Dedifferentiated amniotic fluid mesenchymal stem cell (primary cell): ENCODE measurements around the gene SMPD3.

ENCODE experiments used
- DNase-seq: peaks from one replicate; pipeline ENCODE4 v3.0.0-alpha.2; 2016; ENCODE audit errors: extremely low spot score

The SMPD3 gene

GRCh38 chr16:68369697-68370580 lies 78.4 kb downstream of the SMPD3 start:
- no peak for DNase-seq

DNA sequence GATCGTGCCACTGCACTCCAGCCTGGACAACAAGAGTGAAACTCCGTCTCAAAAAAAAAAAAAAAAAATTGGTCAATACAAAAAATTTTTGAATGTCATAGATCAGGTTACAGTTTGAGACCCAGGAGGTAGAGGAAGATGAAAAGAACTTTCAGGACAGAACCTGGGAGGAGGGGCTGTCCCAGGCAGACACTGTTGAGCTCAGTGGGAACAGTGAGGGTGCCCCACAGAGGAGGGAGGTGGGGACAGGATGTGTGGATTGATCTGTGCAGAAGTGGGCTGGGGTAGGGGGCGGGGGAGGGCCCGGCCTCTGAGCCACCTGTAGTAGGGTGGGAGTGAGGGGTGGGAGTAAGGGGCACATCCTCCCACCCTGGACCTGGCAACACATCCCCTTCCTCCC lies 79.1 kb downstream of the SMPD3 start:
- DNase-seq = no peak

- DNase-seq = no peak
These were observed 79.9 kb downstream of the SMPD3 start for GRCh38 chr16:68368301-68368888.

GRCh38 chr16:68367891-68368290 lies 80.4 kb downstream of the SMPD3 start:
- no peak for DNase-seq

DNA sequence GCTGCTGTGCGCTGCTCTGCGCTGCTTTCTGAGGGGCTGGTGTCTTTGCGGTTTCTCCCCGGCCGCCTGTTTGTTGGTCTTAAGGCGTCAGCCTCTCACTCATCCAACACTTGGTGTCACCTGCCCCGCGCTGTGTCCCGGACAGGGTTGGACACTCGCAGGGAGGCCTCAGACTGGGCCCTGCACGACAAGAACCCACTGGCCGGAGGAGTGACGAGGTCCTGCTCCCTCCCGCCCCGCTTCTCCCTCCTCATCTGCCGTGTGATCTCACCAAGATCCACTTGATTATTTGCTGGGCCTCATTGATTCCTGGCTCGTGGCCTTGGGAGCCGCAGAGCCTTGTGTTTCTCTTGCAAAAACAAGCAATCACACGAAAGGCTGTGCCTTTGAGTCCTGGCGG lies 80.9 kb downstream of the SMPD3 start:
- no peak for DNase-seq

- no peak for DNase-seq
These were observed 81.3 kb downstream of the SMPD3 start for GRCh38 chr16:68367030-68367429.

DNA sequence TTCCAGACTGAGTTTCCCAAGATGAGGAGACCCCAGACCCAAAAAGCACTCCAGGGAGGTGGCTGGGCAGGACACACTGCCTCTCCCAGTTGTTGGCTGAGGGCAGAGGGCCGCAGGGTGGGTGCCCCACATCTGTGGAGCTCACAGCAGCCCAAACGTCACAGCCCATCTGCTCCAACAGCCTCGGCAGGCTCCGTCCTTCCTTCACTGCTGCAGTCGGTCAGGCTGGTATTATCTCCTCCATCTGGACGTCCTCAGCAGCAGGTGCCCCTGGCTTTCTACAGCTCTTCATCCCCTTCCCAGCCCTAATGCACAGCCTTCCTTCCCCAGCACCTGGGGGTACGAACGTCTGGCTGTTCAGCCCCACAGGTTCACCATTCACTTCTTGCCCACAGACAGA lies 82.2 kb downstream of the SMPD3 start:
- DNase-seq = no peak

GRCh38 chr16:68365167-68365817 lies 83.0 kb downstream of the SMPD3 start:
- DNase-seq = no peak

- DNase-seq = no peak
These were observed 83.7 kb downstream of the SMPD3 start for GRCh38 chr16:68364561-68364998.

- no peak for DNase-seq
These were observed 84.4 kb downstream of the SMPD3 start for GRCh38 chr16:68363658-68364521.

DNA sequence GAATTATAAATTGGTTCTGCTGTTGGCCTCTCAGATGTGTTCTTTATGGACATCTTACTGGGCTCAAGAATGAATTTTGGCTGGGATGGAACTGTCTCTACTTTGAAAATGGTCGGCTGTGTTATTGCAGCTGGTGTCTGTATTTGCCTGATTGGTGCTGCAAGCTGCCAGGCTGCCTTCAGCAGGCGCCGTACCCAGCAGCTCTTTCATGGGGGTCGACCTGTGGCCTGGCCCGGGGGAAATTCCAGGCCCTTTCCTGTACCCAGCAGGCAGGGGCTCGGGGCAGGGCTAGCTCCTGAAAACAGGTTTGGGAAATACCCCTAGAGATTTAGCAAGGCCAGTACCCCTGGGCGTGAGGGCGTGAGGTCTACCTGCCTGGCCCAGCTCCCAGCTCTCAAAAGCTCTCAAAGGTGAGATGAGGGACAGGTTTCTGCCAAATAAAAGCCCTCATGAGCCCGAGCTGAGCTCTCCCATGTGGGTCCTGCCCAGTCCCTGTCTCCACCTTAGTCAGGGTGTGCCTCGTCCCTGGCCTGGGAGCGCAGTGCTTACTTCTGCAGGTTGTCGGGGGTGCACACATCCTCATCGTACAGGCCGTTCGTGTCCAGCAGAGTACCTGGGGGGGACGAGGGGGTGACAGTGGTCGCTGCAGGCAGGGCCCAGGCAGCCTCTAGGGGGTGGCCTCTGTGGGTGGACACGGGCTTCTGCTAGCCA lies 85.2 kb downstream of the SMPD3 start:
- no peak for DNase-seq

- no peak for DNase-seq
These were observed 85.9 kb downstream of the SMPD3 start for GRCh38 chr16:68362262-68362913.

GRCh38 chr16:68361485-68361884 lies 86.8 kb downstream of the SMPD3 start:
- DNase-seq = no peak

DNA sequence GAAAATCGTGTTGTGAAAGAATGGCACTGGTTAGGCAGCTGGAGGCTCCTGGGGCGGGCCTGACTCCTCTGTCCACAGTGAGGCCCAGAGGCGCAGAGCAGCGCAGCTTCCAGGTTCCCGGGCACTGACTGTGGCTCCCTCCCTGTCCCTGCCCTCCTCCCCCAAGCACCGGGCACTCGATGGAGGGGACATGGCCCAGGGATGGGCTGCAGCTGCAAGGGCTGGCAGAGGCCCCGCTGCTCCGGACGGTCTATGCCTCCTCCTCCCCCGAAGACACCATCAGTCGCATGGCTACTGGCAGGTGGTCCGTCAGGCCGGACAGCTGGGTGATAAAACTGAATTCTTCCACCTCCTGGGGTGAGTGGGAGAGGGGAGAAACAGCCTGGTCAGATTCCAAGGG lies 87.4 kb downstream of the SMPD3 start:
- DNase-seq = no peak

- DNase-seq = no peak
These were observed 87.8 kb downstream of the SMPD3 start for GRCh38 chr16:68360547-68360946.

DNA sequence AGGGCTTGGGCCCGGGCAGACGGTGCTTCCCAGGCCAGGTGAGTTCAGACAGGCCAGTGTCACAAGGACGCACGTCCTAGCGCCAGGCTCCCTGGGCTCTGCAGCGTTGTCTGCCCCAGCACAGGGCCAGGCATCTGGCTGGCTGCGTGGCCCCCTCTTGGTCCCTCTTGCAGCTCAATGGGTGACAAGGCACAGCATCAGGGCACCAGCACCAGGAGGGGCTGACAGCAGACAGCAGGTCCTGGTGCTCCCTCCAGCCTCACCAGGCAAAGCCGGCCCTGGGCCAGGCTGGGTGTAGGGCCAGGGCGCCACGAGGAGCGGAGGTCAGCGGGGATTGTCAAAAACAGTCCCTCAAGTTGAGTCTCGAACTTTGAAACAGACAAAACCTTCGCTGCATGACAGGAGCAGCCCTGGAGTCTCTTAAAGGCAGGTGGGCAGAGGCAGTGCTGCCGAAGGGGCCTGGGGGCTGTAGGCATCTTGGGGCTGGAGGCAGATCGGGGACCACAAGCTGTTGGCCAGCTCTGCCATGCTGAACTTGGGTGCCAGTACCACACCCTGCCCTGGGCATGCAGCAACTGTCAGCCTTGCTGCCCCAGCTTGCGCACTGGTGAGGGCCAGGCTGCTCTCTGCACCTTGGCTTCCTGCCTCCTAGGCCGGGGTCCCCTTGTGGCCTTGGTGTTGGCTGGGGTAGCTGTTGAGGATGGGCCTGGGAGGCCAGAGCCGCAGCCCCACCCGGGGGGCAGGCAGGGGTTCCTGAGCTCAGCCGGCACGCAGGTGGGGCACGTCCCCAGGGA lies 88.7 kb downstream of the SMPD3 start:
- no peak for DNase-seq

- DNase-seq = no peak
These were observed 89.4 kb downstream of the SMPD3 start for GRCh38 chr16:68358951-68359350.

GRCh38 chr16:68357923-68358322 lies 90.4 kb downstream of the SMPD3 start:
- no peak for DNase-seq

- no peak for DNase-seq
These were observed 90.8 kb downstream of the SMPD3 start for GRCh38 chr16:68357521-68357922.

GRCh38 chr16:68356919-68357286 lies 91.4 kb downstream of the SMPD3 start:
- DNase-seq = no peak
